HepG2 (cell line): ENCODE data around the gene ITGA2.

Experiments used
- PRMT3 ChIP-seq: sonication (generic); formaldehyde crosslinking; IDR thresholded peaks from 2 replicates; pipeline ENCODE4 v1.8.1; 2022; ENCODE audit warnings: low read depth, mild to moderate bottlenecking, moderate library complexity, missing genetic modification reagents, borderline replicate concordance
- TFDP1 ChIP-seq: IDR thresholded peaks from 2 replicates; pipeline ENCODE4 v1.6.1; 2016; ENCODE audit warnings: missing compliant biosample characterization, missing genetic modification reagents, borderline replicate concordance
- ZNF547 ChIP-seq: sonication (generic); formaldehyde crosslinking; IDR thresholded peaks from 2 replicates; pipeline ENCODE4 v1.5.1; 2020; ENCODE audit warnings: mild to moderate bottlenecking, missing genetic modification reagents

GRCh38 chr5:53037141-53037859 lies 48.1 kb downstream of the ITGA2 start:
- TF ChIP-seq PRMT3 (CRISPR knock-in tag) (no peak), TFDP1 (CRISPR knock-in tag) (no peak), ZNF547 (no peak)
